ENCODE results near the gene SNED1.

SNED1 gene

DNA sequence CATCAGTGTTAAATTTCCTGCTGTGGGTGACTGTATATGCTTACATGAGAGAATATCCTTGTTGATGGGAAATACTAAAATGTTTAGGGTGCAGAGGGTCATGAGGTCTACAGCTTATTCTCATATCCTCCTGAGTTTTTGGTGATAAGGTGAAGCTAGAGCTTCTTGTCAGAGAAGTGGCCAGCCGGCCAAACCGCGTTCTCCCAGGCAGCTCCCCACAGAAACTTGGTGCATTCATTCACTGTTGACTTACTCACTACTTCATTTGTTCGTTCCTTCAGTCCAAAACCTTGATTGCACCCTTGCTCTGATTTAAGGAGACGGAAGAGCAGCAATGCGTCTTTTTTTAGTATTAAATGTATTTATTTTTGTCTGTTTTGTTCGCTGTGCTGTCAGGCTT lies 8.7 kb downstream of the SNED1 start:
- no peak for DNase-seq

DNA sequence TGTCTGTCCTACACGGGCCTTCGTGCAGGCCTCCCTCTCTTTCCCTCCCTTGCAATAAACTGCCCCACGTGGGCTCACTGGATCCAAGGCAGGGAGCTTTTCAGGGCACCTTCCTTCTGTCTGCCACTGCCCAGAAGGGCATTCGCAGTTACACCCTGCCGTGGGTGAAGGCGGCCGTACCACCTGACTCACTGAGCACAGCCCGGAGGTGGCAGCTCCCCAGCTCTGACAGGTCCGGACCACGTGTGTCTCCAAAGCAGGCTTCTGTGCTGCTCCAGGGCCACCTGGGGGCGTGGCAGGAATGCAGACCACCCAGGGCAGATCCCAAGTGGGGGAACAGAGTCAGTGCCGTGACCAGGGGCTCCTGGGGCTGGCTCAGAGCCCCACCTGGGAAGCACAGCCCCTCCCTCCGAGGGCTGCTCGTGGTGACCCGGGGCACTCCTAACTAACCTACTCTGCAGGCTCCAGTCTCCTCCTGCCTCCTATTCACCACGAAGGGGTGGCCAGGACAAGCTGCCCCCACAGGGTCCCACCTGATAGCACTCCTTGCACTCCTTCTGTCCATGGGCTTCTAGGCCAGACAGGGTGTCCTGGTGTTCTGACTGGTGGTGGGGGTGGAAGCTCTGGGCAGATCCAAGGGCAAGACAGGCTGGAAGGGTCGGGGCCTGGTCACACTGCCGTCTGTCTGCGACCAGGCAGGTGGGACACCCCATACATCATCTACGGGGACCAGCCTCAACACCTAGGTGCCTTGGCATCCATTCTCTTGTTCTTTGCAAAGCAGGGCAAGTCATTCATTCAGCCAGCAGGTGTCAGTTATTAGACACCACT lies 9.7 kb downstream of the SNED1 start:
- no peak for DNase-seq

DNA sequence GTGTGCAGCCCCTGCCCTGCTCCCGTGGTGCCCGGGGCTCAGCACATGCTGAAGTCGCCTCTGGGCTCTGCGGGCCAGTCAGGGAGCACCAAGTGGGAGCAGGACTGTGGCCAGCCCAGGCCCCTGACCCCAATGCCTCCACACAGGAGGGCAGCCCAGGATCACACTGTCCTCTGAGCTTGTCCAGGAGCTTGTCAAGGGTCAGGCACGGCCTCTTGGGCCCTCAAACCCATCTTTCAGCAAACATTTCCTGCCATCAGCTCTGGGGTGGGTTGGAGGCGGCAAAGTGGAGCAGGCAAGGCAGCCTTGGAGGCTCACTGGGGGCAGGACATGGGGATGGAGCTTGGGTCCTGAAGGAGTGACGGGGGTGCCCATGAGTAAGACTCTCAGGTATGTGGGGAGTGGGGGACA lies 10.3 kb downstream of the SNED1 start:
- DNase-seq = no peak

DNA sequence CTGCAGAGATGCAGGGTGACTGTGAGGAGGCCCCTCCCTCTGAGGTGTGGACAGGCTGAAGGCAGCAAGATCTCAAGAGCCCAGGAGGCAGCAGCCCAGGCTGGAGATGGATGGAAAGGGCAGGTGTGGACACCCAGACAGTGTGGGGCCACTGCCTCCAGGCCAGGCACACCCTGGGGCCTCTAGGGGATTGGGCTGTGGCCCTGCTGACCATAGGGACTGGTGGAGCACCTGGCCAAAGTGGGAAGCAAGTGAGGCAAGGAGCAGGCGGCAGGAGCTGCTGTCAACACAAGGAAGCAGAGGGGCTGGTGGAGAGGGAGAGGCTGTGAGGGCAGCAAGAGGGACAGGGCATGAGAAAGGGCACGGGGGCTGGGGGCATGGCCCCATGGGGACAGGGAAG lies 10.8 kb downstream of the SNED1 start:
- DNase-seq = no peak

DNA sequence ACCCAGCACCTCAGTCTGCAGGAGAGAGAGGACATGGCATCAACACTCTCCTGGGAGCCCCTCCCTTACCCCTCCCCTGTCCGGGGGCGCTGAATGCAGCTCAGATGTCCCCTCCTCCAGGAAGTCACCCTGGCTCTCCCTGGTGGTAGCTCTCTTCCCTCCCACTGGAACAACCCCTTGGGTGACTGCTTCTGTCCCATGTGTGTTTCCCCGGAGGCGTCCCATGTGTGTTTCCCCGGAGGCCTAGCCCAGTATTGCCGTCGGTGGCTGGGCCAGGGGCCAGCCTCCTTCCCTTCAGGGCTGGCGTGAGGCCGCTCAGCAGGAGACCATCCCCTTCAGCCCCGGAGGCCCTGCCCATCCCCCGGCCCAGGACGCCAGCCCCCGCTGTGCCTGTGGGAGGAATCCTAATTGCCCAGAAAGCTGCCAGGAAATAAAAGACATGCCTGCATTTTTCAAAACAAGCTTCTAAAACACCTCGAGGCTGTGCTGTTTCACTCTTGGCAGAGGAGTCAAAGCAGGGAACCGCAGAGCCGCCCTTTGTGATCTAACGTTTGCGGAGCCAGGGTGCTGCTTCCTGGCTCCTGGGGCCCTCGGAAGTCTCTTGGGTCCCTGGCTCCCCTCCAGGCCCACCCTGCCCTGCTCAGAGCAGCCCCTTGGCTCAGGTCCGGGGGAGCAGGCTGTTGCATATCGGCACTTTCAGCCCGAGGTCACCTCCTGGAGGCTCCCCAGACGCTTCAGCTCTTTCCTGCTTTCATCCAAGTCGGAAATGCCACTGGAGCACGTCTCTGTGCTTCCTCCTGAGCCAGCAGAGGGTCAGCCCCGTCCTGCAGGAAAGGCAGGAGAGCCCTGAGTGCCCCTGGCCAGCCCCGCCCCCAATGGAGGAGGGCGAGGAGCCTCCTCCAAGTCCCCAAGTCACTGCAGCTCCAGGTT lies 11.4 kb downstream of the SNED1 start:
- DNase-seq = no peak

DNA sequence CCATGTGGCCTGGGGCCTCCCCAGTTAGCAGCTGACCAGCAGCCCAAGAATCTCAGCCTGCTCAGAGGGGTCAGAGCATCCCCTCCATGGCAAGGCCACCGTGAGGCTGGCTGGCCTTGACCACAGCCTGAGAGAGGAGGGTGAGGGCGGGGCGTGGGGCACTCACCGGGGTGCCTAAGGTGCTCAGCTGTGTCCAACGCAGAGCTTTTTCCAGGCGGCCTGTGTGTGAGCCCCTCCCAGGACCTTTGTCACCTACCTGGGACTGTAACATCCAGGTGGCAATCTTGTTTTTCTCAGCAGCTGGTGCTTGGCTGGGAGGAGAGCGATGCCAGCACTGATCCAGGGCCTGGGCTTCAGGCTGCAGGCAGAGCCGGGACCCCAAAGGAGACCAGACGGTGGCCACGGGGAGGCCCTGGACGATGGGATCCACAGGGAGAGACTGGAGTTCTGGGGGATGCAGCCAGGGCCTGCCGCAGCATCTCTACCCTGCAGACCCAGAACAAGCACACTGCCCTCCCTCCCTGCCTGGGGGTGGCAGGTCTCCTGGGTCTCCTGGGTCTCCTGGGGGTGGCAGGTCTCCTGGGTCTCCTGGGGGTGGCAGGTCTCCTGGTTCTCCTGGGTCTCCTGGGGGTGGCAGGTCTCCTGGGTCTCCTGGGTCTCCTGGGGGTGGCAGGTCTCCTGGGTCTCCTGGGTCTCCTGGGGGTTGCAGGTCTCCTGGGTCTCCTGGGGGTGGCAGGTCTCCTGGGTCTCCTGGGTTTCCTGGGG lies 12.3 kb downstream of the SNED1 start:
- no peak for DNase-seq

DNA sequence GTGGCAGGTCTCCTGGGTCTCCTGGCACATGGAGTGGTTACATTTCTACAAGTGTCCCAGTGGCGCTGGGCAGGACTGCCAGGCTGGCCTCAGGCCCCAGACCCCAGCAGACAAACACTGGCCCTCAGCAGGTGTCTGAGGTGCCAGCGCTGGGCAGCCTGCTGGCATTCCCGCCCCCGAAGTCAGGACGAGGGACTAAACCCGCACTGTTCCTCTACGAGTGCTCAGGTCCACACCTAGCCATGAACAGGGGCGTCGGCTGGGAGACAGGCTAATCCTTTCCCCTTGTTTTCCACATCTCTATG lies 12.8 kb downstream of the SNED1 start:
- DNase-seq = no peak

DNA sequence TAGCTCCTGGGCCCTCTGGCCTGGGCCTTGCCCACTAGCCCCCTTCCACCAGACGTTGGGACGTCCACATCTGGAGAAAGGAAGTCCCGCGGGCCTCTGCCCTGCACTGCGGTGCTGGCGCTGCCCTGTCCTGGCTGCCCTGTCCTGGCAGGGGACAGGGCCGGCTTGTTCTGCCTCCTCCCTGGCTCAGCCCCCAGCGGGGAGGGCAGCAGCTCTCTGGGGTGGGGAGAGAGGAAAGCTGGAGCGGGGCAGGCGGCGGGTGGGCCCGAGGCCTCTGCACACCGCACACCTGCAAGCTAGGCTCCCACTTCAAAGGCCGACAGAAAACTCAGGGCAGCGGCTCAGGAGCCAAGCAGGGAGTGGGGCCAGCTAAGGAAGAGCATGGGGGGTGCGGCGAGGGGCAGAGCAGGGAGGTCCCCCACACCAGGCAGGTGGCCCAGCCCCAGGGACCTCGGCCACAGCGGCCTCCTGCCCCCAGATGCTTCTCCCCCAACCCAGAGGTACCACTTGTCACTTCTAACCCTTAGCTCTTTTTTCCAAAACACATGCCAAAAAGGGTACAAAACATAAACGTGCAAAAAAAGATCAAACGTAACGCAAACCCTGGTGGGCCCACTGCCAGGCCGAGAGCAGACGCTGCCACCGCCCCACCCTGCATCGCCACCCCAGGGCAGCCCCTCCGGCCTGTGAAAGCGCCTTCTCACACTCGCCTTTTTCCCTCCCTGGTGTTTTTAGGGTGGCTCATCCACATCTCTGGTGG lies 13.5 kb downstream of the SNED1 start:
- DNase-seq = no peak

DNA sequence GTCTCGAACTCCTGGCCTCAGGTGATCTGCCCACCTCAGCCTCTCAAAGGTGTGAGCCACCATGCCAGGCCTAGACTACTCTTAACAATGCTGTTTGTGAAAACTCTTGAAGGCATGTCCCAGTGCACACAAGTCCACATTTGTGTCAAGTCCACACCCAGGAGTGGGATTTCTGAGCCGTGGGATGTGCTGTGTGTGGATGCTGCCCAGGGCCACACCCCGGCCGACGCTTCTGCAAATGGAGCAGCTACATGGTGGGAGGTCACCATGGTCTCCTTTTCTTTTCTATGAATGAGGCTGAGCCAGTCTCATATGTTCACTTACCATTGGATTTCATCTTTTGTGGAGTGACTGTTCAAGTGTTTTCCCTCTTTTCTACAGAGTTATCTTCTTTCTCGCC lies 15.8 kb downstream of the SNED1 start:
- DNase-seq = no peak

DNA sequence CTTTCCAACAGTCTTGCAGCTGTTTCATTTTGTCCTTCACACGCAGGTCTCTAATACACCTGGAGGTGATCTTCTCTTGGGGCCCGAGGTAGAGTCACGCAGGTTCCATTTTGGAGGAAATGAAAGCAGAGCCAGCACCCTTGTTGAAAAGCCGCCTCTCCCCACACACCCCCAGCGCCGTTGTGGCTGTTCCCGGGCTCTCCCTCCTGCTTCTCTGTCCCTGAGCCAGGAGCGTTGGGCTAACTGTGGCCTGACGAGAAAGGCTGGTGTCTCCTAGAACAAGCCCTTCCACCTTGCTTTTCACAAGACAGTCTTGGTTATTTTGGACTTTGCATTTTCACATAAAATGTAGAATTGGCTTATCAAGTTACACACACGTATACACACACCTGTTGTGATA lies 16.3 kb downstream of the SNED1 start:
- DNase-seq = no peak

DNA sequence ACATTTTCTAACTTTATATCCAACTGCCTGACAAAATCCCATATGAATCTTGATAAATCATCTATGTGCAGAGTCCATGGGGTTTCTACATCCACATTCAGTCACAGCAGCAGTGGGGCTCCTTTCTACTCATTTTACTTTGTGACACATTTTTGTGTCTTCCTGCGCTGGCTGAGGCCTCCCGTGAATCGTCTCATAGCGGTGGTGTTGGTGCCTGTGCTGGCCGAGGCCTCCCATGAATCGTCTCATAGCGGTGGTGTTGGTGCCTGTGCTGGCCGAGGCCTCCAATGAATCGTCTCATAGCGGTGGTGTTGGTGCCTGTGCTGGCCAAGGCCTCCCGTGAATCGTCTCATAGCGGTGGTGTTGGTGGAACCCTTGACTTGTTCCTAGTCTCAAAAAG lies 17.0 kb downstream of the SNED1 start:
- no peak for DNase-seq

DNA sequence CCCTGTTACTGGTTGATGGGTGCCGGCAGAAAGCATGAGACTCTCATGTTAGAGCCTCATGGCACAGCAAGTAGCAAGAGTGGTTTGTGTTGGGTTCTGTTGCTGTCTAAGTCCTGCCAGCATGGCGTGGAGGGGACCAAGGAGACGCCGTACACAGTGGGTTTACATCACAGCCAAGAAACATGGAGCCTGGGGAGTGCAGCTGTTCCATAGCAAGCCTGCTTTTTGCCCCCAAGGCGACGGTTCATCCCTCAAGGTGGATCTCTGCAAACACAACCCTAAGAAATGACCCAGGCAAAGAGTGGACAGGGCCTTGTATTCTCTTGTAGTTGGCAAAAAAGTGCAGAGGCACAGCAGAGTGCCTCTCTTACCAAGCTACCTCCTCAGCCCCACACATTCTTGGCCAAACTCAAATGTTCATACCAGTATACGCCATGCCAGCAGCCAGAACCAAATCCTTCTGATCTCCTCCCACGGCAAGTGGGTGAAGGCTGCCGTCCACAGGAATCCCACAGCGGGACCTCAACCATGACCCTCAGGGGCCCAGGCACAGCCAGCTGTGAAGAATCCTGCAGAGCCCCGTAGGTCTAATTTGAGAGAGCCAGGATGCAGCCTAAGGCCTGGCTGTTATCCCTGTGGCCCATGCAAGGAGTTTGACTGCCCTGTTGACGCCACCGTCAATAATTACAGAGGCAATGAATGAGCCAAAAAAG lies 19.0 kb downstream of the SNED1 start:
- DNase-seq = no peak

DNA sequence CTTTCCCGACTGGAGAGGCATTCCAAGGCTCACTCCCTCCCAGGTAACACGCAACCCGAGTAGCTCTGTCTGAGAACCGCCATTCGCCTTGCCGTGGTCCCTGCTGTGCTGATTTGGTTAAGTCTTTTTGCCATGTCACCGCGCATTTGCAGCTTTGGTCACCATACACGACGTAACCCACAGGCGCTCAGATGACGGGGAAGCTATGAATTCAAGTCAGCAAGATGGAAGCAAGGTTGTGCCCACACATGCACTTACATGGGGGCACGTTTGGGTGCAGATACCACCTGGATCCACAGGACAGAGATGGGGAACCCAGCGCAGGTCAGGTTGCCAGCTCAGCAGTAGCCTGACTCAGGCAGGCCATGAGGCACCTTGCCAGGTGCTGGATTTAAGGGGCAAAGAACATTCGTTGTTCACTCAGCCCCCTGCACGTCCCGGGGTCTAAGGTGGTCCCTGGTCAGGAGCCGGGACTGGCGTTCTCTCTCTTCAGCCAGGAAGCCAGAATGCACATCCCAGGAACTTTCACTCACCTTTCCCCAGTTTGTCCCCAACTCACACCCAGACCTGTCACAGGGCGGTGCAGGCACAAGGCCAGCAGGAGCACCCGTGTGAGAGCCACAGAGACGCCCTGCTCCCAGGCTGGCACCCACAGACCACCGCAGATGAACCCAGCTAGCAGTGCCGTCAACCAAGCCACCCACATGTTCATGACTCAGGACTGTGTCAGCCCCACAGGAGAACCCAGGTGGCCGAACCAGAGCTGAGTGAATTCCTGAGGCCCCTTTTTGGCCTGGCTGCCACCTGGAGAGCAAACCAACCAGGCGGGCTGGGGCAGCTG lies 19.9 kb downstream of the SNED1 start:
- no peak for DNase-seq

DNA sequence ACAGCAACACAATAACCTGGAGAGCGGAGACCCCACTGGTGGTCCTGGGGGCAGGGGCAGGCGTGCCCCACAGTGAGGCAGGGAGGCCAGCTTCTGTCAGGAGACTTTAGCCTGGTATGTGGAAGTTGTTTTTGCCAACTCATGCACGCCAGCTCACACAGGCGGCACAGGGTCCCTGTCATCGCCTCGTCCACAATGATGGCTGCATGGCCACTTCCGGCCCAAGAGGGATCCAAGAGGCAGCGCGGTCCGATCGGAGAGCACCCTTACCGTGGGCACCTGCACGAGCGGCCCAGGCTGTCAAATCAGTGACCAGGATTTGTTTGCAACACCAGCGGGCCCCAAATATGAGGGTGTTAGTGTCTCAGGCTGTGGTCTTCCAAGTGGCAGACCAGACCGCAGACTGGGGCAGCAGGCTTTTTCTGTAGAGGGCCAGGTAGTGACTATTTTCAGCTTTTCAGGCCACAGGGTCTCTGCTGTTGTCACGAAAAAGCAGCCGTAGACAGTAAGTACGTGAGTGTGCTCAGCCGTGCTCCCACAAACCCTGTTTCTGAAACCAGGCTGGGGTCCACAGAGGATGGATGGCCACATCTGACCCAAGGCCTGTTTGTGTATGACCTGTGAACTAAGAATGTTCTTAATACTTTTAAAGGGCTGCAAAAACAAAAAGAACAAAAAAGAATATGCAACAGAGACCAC lies 21.2 kb downstream of the SNED1 start:
- no peak for DNase-seq

DNA sequence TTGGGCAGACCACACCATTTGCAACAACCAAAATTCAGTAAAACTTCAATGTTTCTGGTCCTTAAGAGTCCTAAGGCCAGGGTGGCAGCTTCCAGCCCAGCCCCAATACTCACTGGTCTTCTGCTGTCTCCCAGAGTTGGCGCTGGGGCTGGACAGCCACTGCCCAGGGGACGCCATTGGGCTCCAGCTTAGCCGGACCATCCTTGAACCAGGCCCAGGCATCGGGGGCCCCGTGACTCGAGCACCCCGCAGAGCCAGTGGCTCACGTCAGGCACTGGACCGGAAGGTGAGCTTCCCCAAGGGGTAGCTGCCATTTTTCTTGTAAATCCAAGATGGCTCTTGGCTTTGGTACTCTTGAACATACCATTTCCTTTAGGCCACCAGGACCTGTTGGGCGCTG lies 21.8 kb downstream of the SNED1 start:
- DNase-seq = no peak

DNA sequence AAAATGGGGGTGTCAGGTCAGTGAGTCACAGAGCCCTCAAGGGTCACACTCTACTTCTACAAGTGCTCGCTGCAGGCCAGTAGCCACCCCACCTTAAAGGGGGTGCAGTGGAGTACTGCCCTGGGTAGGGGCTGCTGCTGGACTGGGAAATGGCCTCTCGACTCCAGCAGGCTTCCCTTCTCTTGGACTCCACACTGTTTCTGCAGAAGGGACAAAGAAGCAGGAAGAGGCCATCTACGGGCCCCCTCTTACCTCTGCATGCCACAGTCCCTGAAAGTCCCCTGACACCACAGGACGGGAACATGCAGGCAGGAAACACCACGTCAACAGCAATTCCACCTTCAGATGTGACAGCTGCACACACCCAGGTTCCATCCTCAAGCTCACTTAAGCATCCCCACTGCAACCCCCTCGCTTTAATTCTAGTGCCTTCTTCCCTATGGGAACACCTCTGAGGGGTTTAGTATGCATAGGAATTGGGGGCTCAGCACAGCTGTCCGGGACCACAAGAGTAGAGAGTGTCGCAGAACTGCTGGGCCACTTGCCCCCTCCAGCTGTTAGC lies 22.3 kb downstream of the SNED1 start:
- DNase-seq = no peak

DNA sequence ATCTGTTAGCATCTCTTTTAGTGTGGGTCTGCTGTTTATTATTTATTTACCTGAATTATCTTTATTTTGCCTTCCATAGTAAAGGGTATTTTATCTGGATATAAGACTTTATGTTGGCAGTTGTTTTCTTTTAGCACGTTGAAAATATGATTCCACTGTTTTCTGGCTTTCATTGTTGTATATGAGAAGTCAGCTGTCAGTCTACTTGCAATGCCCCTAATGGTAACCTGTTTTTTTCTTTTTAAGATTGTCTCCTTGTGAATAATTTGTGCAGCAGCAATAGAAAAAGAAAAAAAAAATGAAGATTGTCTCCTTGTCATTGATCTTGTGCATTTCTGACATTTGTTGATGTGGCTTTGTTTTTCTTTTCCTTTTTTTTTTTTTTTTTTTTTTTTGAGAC lies 27.2 kb downstream of the SNED1 start:
- DNase-seq = no peak

DNA sequence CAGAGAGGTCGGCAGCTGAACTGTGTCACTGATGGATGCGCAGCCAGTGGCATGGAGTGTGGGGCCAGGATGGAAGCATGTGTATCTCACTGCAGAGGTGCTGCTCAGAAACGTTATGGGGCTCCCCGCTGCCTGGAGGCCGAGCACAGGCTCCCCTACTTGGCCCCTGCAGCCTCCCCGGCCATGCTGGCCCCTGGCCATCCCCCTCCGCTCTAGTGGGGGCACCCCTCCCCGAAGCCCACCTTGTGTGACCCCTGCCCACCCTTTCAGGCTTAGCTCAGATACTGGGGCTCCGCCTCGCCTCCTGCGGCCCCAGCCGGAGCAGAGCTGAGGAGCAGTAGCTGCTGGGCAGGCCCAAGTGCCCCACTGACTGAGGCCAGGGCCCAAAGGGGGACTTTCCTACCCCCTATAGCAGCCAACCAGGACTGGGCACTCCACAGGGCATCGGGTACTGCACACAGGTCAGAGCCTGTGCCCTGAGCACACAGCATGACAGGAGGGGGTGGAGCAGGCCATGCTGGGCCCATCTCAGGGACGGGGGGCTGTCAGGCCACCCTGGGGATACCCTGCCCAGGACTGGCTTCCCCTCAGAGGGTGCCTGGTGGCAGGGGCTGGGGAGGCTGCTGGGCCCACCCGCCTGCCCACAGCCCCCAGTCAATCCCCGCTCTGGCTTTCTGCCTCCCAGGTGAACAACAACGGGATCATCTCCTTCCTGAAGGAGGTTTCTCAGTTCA lies 31.3 kb downstream of the SNED1 start:
- no peak for DNase-seq

DNA sequence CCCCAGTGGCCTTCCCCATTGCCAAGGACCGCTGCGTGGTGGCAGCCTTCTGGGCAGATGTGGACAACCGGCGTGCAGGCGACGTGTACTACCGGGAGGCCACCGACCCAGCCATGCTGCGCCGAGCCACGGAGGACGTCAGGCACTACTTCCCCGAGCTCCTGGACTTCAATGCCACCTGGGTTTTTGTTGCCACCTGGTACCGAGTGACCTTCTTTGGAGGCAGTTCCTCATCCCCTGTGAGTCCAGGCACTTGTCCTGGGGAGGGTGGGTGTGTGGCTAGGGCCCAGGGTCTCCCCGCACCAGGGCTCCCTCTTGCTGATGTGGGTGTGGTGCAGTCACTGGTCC lies 31.9 kb downstream of the SNED1 start:
- no peak for DNase-seq
